ENCODE results near the gene RAB28. TPM values are rescaled to one million over a fixed set of nuclear protein-coding genes. Genes with fewer than 3 reads are reported as not detected.

Gene RAB28
- total RNA-seq, 1 experiment from 2014 or later = 19.8 TPM

- no peak overlapping the region for H3K27ac ChIP-seq (ENCODE audit: insufficient read length, low read depth, low read length)
- peaks cover 72% of the 10 kb centered on the region for H3K27me3 Mint-ChIP-seq (ENCODE audit: low read depth)
- peak overlapping the region; percentile 79 for H3K4me2 ChIP-seq (ENCODE audit: insufficient read depth, insufficient read length, low read length)
- H3K4me1 ChIP-seq (ENCODE audit: insufficient read depth, low read length) = no peaks in the 10 kb centered on the region; the same call in 1 of the 2 replicates
- H3K79me2 ChIP-seq (ENCODE audit: insufficient read depth, low read length) = no peaks in the 10 kb centered on the region
- no peak overlapping the region for H2BK120ac ChIP-seq (ENCODE audit: low read depth, low read length, poor library complexity, severe bottlenecking)
- peaks cover 67% of the 10 kb centered on the region for H3K27me3 ChIP-seq (ENCODE audit: insufficient read depth, low read length)
- H3K14ac ChIP-seq (ENCODE audit: insufficient read depth, low read length) = no peak overlapping the region
- peaks cover 8% of the 10 kb centered on the region for H3K9me3 ChIP-seq (ENCODE audit: control insufficient read depth, low read depth, low read length)
- no peak overlapping the region for H3K56ac ChIP-seq (ENCODE audit: insufficient read length, low read depth, low read length)
- no peak overlapping the region for H2BK20ac ChIP-seq (ENCODE audit: low read depth, low read length, poor library complexity, severe bottlenecking)
- no peak overlapping the region for H3T11ph ChIP-seq (ENCODE audit: low read length)
- peaks cover 11 to 13% (median 12%) of the 10 kb centered on the region in 3 experiments for H3K36me3 Mint-ChIP-seq (ENCODE audit: insufficient read depth in 1 of 3, low read depth in 3 of 3)
- H2AFZ ChIP-seq (ENCODE audit: low read length) = no peak overlapping the region
- H3K18ac ChIP-seq (ENCODE audit: insufficient read length, low read depth, low read length) = no peak overlapping the region
- no peak overlapping the region for H3K27ac Mint-ChIP-seq
- H4K20me1 ChIP-seq (ENCODE audit: control insufficient read depth, insufficient read depth, insufficient read length) = no peaks in the 10 kb centered on the region
- no peak overlapping the region for H2AK5ac ChIP-seq (ENCODE audit: insufficient read length, low read length)
- H3K4ac ChIP-seq (ENCODE audit: low read depth, low read length) = no peak overlapping the region
- no CpG with 5 or more reads among the region's 17 CpGs for WGBS (ENCODE audit: extremely low coverage, insufficient read length, low lambda C conversion rate)
- no peak overlapping the region for H2BK12ac ChIP-seq (ENCODE audit: insufficient read length, low read depth, low read length)
- H3K4me3 Mint-ChIP-seq = peak overlapping the region in 1 of 2 experiments; percentile 66; a peak in 3 of 5 replicates
- TF ChIP-seq CTCF (conservative IDR thresholded peaks at IDR 0.05) = no peak
- no peaks in the 10 kb centered on the region for H3K79me1 ChIP-seq (ENCODE audit: insufficient read depth, low read depth, low read length, poor library complexity, severe bottlenecking)
- H3K23me2 ChIP-seq (ENCODE audit: insufficient read length, low read depth, low read length, poor library complexity, severe bottlenecking) = peaks cover 7% of the 10 kb centered on the region
- H3K9ac ChIP-seq (ENCODE audit: extremely low read depth, insufficient read length, low read length) = no peak overlapping the region
- peaks cover 21% of the 10 kb centered on the region in 2 experiments for H3K4me1 Mint-ChIP-seq
- no peak overlapping the region for H2BK5ac ChIP-seq (ENCODE audit: insufficient read length, low read length)
- H4K91ac ChIP-seq (ENCODE audit: insufficient read length, low read depth, low read length) = no peak overlapping the region
- H4K8ac ChIP-seq (replicated peaks; ENCODE audit: insufficient read length, low read depth, low read length) = no peak overlapping the region
- H2BK15ac ChIP-seq (ENCODE audit: low read depth, low read length) = no peak overlapping the region
- no peak overlapping the region for H3K23ac ChIP-seq (ENCODE audit: insufficient read length, low read depth, low read length)
- H3K9me3 Mint-ChIP-seq = peaks cover 10 to 15% of the 10 kb centered on the region in 2 experiments
- no peak for DNase-seq
- H4K5ac ChIP-seq (ENCODE audit: insufficient read length, low read depth, low read length) = no peak overlapping the region
Measured at GRCh38 chr4:13523105-13523477, 39.0 kb upstream of the RAB28 start.
